Nephron progenitor cell (in vitro differentiated cells): ENCODE results near the gene AGAP3.

Experiments used
- DNase-seq: peaks from one replicate; pipeline ENCODE4 v3.0.0; 2021
- H3K27ac Mint-ChIP-seq: 2 replicates; pipeline ENCODE4 v1.8.0; 2021; ENCODE audit warnings: mild to moderate bottlenecking, moderate library complexity, mixed read lengths
- H3K27me3 Mint-ChIP-seq: 2 replicates; pipeline ENCODE4 v1.8.0; 2021; ENCODE audit warnings: mild to moderate bottlenecking, low read depth, mixed read lengths; ENCODE audit not compliant: poor library complexity
- H3K36me3 Mint-ChIP-seq: 2 replicates; pipeline ENCODE4 v1.8.0; 2021; ENCODE audit warnings: low read depth, mixed read lengths
- H3K4me1 Mint-ChIP-seq: 2 replicates; pipeline ENCODE4 v1.8.0; 2021; ENCODE audit warnings: mixed read lengths
- H3K4me3 Mint-ChIP-seq: 2 replicates; pipeline ENCODE4 v1.8.0; 2021; ENCODE audit warnings: mild to moderate bottlenecking, moderate library complexity, mixed read lengths
- H3K9me3 Mint-ChIP-seq: 2 replicates; pipeline ENCODE4 v1.8.0; 2021; ENCODE audit warnings: mild to moderate bottlenecking, moderate library complexity, mixed read lengths
- TF ChIP-seq, protein P1 (sequence below): fragments of 200-600 bp; sonication (generic); IDR thresholded peaks from 2 replicates; pipeline ENCODE4 v1.5.0; 2021; ENCODE audit warnings: antibody characterized with exemption

Gene AGAP3

DNA sequence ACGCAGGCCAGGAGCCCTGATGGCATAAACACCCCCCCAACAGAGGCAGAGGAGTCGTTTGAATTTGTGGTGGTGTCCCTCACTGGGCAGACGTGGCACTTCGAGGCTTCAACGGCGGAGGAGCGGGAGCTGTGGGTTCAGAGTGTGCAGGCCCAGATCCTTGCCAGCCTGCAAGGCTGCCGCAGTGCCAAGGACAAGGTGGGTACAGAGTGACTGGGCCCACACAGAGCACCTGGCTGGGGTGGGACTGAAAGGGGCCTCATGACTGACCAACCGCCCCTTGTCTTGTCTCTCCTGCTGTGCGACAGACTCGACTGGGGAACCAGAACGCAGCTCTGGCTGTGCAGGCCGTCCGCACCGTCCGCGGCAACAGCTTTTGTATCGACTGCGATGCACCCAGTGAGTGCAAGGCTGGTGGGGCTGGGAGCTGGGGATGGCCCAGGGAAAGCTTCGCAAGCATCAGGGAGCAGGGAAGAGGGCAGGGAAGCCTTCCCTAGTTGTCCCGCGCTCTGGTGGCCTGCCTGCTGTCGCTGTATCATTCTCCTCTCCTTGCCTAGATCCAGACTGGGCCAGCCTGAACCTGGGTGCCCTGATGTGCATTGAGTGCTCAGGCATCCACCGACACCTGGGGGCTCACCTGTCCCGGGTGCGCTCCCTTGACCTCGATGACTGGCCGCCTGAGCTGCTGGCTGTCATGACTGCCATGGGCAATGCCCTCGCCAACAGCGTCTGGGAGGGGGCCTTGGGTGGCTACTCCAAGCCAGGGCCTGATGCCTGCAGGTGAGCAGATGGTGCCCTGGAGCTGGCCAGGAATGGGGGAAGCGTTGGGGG, 55.8 kb downstream of the AGAP3 start:
- no peak overlapping the region for H3K27ac Mint-ChIP-seq
- TF ChIP-seq, protein P1, sequence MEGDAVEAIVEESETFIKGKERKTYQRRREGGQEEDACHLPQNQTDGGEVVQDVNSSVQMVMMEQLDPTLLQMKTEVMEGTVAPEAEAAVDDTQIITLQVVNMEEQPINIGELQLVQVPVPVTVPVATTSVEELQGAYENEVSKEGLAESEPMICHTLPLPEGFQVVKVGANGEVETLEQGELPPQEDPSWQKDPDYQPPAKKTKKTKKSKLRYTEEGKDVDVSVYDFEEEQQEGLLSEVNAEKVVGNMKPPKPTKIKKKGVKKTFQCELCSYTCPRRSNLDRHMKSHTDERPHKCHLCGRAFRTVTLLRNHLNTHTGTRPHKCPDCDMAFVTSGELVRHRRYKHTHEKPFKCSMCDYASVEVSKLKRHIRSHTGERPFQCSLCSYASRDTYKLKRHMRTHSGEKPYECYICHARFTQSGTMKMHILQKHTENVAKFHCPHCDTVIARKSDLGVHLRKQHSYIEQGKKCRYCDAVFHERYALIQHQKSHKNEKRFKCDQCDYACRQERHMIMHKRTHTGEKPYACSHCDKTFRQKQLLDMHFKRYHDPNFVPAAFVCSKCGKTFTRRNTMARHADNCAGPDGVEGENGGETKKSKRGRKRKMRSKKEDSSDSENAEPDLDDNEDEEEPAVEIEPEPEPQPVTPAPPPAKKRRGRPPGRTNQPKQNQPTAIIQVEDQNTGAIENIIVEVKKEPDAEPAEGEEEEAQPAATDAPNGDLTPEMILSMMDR: no peak
- H3K4me3 Mint-ChIP-seq: no peak overlapping the region

DNA sequence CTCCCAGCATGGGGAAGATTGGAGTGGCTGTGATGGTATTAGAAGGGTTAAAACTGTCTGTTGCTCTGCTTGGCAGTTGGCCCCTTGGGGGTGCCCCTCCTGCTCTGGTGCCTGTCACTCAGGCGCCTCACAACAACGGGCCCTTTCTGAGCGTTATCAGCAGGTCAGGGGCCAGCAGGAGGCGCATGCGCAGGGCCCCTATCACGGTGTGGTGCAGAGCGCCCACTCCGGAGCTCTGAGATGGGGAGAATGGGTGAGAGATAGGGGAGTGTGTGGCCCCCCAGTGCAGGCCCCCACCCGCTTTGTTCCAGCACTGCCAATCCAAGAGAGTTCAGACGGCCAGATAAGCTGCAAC, 56.4 kb downstream of the AGAP3 start:
- peaks cover 52% of the 10 kb centered on the region for H3K27me3 Mint-ChIP-seq
- peaks cover 18% of the 10 kb centered on the region for H3K4me1 Mint-ChIP-seq
- no peak overlapping the region for H3K27ac Mint-ChIP-seq
- no peaks in the 10 kb centered on the region for H3K9me3 Mint-ChIP-seq
- no peak overlapping the region for H3K4me3 Mint-ChIP-seq
- peaks cover 53% of the 10 kb centered on the region for H3K36me3 Mint-ChIP-seq
- TF ChIP-seq, protein P1: no peak
- no peak for DNase-seq

More for the DNA sequence above, 55.8 kb downstream of the AGAP3 start:
- peaks cover 23% of the 10 kb centered on the region for H3K4me1 Mint-ChIP-seq
- peaks cover 53% of the 10 kb centered on the region for H3K36me3 Mint-ChIP-seq
- H3K9me3 Mint-ChIP-seq: no peaks in the 10 kb centered on the region
- H3K27me3 Mint-ChIP-seq: peaks cover 52% of the 10 kb centered on the region
- no peak for DNase-seq

DNA sequence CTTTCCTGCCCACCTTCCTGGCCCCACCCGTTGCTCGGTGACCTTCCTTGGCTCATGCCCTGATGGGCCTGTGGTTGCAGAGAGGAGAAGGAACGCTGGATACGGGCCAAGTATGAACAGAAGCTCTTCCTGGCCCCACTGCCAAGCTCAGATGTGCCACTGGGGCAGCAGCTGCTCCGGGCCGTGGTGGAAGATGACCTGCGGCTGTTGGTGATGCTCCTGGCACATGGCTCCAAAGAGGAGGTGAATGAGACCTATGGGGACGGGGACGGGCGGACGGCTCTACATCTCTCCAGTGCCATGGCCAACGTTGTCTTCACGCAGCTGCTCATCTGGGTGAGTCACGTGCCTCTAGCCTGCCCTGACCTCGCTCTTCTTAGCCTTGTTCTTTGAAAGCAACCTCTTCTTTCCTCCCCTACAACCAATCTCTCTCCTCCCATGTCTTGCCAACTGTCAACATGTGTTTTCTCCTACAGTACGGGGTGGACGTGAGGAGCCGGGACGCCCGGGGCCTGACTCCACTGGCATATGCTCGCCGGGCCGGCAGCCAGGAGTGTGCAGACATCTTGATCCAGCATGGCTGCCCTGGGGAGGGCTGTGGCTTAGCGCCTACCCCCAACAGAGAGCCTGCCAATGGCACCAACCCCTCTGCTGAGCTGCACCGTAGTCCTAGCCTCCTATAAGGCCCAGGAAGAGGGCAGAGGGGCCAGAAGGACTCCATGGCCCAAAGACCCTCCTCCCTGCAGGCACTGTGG, 57.2 kb downstream of the AGAP3 start:
- no peak for DNase-seq
- Mint-ChIP-seq H3K9me3 (no peaks in the 10 kb centered on the region), H3K36me3 (peaks cover 53% of the 10 kb centered on the region), H3K27ac (no peak overlapping the region), H3K4me1 (peaks cover 15% of the 10 kb centered on the region), H3K4me3 (no peak overlapping the region), H3K27me3 (peaks cover 51% of the 10 kb centered on the region)
- TF ChIP-seq, protein P1: no peak

DNA sequence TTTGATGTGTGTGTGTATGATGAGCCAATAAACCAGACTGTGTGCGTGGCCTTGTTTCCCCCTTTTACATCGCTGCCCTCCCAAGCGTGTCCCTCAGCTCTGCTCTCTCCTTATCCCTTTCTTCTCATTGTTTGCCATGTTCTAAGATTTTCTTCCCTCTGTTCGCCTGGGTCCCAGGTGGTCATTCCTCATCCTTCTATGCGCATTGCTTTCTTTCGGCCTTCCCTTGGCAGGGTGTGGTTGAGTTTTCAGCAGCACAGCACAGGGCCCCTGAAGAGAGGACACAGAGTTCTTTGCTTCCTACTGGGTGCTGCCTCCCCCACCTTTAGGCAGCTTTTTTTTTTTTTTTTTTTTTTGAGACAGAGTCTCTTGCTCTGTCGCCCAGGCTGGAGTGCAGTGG, 58.1 kb downstream of the AGAP3 start:
- Mint-ChIP-seq H3K36me3 (peaks cover 45% of the 10 kb centered on the region), H3K27ac (no peak overlapping the region), H3K9me3 (no peaks in the 10 kb centered on the region), H3K4me3 (no peak overlapping the region), H3K4me1 (peaks cover 6% of the 10 kb centered on the region), H3K27me3 (peaks cover 41% of the 10 kb centered on the region)
- no peak for DNase-seq
- TF ChIP-seq, protein P1: no peak

DNA sequence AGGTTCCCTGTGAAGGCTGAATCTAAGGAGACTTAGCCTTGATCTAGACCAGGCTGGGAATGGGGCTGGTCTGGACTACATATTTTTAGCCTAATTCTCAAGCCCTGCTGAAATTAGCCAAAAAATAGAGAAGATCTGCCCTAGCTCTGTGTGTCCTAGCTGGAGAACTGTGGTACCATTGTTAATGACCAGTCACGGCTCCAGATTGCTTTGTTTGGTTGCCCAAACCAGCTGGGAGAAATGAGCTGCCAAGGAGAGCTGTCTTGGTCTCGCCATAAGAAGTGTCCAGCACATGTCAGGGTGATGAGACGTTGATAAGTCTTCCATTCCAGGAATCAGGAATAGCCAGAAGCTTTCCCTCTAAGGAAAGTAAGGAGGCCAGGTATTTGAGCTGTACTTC, 60.5 kb downstream of the AGAP3 start:
- no peak overlapping the region for H3K27ac Mint-ChIP-seq
- H3K4me3 Mint-ChIP-seq: no peak overlapping the region
- TF ChIP-seq, protein P1: no peak
- peaks cover 22% of the 10 kb centered on the region for H3K27me3 Mint-ChIP-seq
- peaks cover 4% of the 10 kb centered on the region for H3K4me1 Mint-ChIP-seq
- H3K36me3 Mint-ChIP-seq: peaks cover 28% of the 10 kb centered on the region
- DNase-seq: no peak
- no peaks in the 10 kb centered on the region for H3K9me3 Mint-ChIP-seq
